ENCODE data around the gene SCYGR3.

Gene SCYGR3

GRCh38 chr2:227613272-227613660 lies 1.4 kb downstream of the SCYGR3 start:
- H3K4me3 ChIP-seq (ENCODE audit: low read depth, low read length), result no peak overlapping the region
- H3K36me3 ChIP-seq (ENCODE audit: control insufficient read depth, insufficient read depth, low read length), result no peaks in the 10 kb centered on the region
- H3K9ac ChIP-seq, result no peak overlapping the region
- no peak overlapping the region for H2AFZ ChIP-seq
- TF ChIP-seq, protein P1, sequence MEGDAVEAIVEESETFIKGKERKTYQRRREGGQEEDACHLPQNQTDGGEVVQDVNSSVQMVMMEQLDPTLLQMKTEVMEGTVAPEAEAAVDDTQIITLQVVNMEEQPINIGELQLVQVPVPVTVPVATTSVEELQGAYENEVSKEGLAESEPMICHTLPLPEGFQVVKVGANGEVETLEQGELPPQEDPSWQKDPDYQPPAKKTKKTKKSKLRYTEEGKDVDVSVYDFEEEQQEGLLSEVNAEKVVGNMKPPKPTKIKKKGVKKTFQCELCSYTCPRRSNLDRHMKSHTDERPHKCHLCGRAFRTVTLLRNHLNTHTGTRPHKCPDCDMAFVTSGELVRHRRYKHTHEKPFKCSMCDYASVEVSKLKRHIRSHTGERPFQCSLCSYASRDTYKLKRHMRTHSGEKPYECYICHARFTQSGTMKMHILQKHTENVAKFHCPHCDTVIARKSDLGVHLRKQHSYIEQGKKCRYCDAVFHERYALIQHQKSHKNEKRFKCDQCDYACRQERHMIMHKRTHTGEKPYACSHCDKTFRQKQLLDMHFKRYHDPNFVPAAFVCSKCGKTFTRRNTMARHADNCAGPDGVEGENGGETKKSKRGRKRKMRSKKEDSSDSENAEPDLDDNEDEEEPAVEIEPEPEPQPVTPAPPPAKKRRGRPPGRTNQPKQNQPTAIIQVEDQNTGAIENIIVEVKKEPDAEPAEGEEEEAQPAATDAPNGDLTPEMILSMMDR (IDR thresholded peaks at IDR 0.05), result no peak
- no peaks in the 10 kb centered on the region for H3K27me3 ChIP-seq (ENCODE audit: control insufficient read depth, insufficient read depth, low read length)
- H3K9me3 ChIP-seq (ENCODE audit: control insufficient read depth, low read length), result no peaks in the 10 kb centered on the region
- H3K4me2 ChIP-seq (ENCODE audit: low read length), result no peak overlapping the region
- H3K79me2 ChIP-seq, result no peaks in the 10 kb centered on the region
- H3K27ac ChIP-seq, result no peak overlapping the region
- H3K4me1 ChIP-seq, result no peaks in the 10 kb centered on the region

- no peak overlapping the region for H3K9ac ChIP-seq
- no peaks in the 10 kb centered on the region for H3K79me2 ChIP-seq
- H2AFZ ChIP-seq, result no peak overlapping the region
- H3K36me3 ChIP-seq (ENCODE audit: control insufficient read depth, insufficient read depth, low read length), result no peaks in the 10 kb centered on the region
- TF ChIP-seq, protein P1 (IDR thresholded peaks at IDR 0.05), result no peak
- no peak overlapping the region for H3K4me3 ChIP-seq (ENCODE audit: low read depth, low read length)
- no peak overlapping the region for H3K27ac ChIP-seq
- no peaks in the 10 kb centered on the region for H3K27me3 ChIP-seq (ENCODE audit: control insufficient read depth, insufficient read depth, low read length)
- H3K4me1 ChIP-seq, result no peaks in the 10 kb centered on the region
- H3K9me3 ChIP-seq (ENCODE audit: control insufficient read depth, low read length), result no peaks in the 10 kb centered on the region
- H3K4me2 ChIP-seq (ENCODE audit: low read length), result no peak overlapping the region
Measured at GRCh38 chr2:227612546-227613271, 1.9 kb downstream of the SCYGR3 start.

- TF ChIP-seq, protein P1 (IDR thresholded peaks at IDR 0.05), result no peak
- Histone ChIP-seq H3K79me2 (no peaks in the 10 kb centered on the region), H3K4me2 (ENCODE audit: low read length) (no peak overlapping the region), H3K4me1 (no peaks in the 10 kb centered on the region), H2AFZ (no peak overlapping the region), H3K27ac (no peak overlapping the region), H3K36me3 (ENCODE audit: control insufficient read depth, insufficient read depth, low read length) (no peaks in the 10 kb centered on the region), H3K27me3 (ENCODE audit: control insufficient read depth, insufficient read depth, low read length) (no peaks in the 10 kb centered on the region), H3K9me3 (ENCODE audit: control insufficient read depth, low read length) (no peaks in the 10 kb centered on the region), H3K4me3 (ENCODE audit: low read depth, low read length) (no peak overlapping the region), H3K9ac (no peak overlapping the region)
Measured at GRCh38 chr2:227610123-227610522, 4.5 kb downstream of the SCYGR3 start.

GRCh38 chr2:227608561-227609338 lies 5.9 kb downstream of the SCYGR3 start:
- H3K4me1 ChIP-seq, result no peaks in the 10 kb centered on the region
- H3K9me3 ChIP-seq (ENCODE audit: control insufficient read depth, low read length), result no peaks in the 10 kb centered on the region
- H3K27me3 ChIP-seq (ENCODE audit: control insufficient read depth, insufficient read depth, low read length), result no peaks in the 10 kb centered on the region
- no peak overlapping the region for H2AFZ ChIP-seq
- no peaks in the 10 kb centered on the region for H3K36me3 ChIP-seq (ENCODE audit: control insufficient read depth, insufficient read depth, low read length)
- no peak overlapping the region for H3K9ac ChIP-seq
- H3K4me2 ChIP-seq (ENCODE audit: low read length), result no peak overlapping the region
- H3K27ac ChIP-seq, result no peak overlapping the region
- TF ChIP-seq, protein P1 (IDR thresholded peaks at IDR 0.05), result no peak
- H3K4me3 ChIP-seq (ENCODE audit: low read depth, low read length), result no peak overlapping the region
- no peaks in the 10 kb centered on the region for H3K79me2 ChIP-seq

Measured in parathyroid adenoma (tissue), 2 donors.